Neural cell (in vitro differentiated cells): ENCODE results near the gene ATP1A4.

Source experiments
- CTCF ChIP-seq: fragments of 450-650 bp; IDR thresholded peaks from 2 replicates; pipeline ENCODE4 v1.5.1; 2014; ENCODE audit warnings: antibody characterized with exemption, mild to moderate bottlenecking, moderate library complexity; ENCODE audit not compliant: poor library complexity, severe bottlenecking
- EZH2 ChIP-seq: fragments of 200-600, 300-800 bp; shearing (Covaris generic), sonication (generic); IDR thresholded peaks from 2 replicates; pipeline ENCODE4 v1.6.1; 2014; ENCODE audit warnings: antibody characterized with exemption, low read length, borderline replicate concordance, mild to moderate bottlenecking; ENCODE audit not compliant: insufficient read depth, poor library complexity, severe bottlenecking
- POLR2AphosphoS5 ChIP-seq: IDR thresholded peaks from 2 replicates; pipeline ENCODE4 v1.6.1; 2012
- RAD21 ChIP-seq: fragments of 450-650 bp; conservative IDR thresholded peaks from 2 replicates; pipeline ENCODE4 v1.6.1; 2014; ENCODE audit warnings: antibody characterized with exemption, mild to moderate bottlenecking, moderate library complexity

GRCh38 chr1:160225345-160225744 is 73.9 kb downstream of the ATP1A4 start:
- TF ChIP-seq POLR2AphosphoS5 (no peak), CTCF (no peak), RAD21 (no peak), EZH2 (no peak)
